GM18508 (cell line): Measurements from ENCODE around the gene LCN2.

Experiments
- ATAC-seq: cut with Tn5 transposase; IDR thresholded peaks from one replicate; pipeline ENCODE4 v1.9.1; 2021; ENCODE audit warnings: moderate number of reproducible peaks; ENCODE audit not compliant: insufficient read depth, unreplicated experiment

The LCN2 gene

DNA sequence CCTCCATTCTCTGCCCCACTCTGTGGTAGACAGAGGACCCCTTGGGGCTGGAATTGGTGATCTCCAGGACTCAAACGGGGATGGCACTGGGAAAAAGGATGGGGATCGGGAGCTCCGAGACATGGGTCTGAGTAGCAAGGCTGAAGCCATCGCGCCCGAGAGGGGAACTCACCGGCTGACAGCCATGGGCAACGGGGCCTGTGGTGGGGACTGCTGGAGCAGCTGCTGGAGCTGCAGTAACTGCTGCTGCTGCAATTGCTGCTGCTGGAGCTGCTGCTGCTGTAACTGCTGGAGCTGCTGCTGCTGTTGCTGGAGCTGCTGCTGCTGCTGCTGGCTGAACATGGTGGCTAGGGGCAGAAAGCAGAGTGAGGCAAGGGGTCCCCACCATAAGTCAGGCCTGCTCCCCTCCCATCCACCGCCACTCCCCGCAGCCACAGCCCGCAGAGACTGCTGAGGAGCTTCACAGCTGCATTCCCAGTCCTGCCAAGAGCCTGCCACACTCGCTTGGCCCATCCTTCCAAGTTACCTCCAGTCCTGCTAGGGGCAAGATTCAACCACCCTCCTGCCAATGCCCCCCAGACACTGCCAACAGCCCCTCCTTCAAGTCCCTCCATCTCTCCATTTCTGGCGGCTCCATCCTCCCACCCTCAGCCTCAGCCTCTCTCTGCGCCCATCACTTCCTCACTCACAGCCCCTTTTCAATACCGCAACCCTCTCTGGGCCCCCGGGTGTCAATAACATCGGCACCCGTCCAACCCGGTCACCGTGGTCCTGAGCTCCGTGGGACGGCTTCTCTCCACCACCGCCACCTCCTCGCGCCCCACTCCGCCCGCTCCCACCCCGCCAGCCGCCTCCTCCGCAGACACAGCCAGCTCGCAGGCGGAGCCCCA lies 41.5 kb downstream of the LCN2 start:
- ATAC-seq: no peak

DNA sequence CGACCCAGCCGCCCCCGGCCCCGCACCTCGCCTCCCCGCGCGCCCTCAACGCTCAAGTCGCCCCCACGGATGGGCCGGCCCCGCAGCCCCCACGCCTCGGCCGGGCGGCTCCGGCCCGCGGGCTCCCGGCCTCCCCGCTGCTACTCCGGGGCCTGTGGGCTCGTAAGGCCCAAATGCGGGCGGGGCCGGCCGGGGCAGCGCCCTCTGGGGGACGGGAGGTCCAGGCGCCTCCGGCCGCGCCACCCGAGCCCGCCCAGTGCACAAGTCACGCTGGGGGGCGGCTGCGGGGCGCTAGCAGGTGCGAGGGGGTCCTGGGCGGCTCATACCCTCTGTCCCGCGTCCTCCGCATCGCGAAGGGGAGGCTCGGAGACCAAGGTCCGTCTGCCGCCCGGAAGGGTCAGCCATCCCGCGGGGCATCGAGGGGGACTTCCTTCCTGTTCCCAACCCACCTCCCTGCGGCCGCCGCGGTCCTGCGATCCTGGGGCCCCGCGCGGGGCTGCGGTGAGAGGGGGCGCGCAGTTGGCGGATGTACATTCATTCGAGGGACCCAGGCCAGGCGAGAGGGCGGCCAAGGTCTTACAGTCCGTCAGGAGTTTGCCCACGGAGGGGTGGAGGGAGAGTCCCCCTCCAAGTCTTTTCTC lies 42.3 kb downstream of the LCN2 start, which contains the start of gene CIZ1:
Gene CIZ1 (minus strand): TSS at position 167 of the 641 bp plus-strand sequence. CDS start 715 bp downstream, outside the sequence.
- no peak for ATAC-seq

DNA sequence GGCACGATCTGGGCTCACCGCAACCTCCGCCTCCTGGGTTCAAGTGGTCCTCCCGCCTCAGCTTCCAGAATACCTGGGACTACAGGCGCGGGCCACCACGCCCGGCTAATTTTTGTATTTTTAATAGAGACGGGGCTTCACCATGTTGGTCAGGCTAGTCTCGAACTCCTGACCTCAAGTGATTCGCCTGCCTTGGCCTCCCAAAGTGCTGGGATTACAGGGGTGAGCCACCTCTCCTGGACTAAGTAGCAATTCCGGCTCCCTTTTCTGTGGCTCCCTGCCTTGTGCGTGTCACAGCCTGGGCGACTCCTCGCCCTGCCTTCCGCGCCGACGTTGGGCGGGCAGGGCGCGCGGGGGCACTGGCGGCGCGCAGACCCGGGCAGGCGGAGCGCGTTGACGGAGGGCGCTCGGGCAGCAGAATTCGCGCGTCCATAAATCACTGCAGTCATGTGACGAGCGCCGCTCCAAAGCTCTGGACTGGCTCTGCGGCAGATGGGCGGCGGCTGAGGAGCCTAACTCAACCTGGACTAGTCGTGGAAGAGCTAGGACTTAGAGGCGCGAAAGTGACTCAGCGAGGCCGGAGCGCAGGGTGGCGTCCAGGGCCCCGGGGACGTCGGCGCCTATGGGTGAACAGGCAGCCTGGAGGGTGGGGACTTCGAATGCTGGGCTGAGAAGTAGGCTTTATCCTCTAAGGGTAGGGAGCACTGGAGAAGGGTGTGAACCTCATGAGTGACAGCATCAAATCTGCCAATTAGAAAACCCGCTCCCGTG lies 43.5 kb downstream of the LCN2 start:
- no peak for ATAC-seq

DNA sequence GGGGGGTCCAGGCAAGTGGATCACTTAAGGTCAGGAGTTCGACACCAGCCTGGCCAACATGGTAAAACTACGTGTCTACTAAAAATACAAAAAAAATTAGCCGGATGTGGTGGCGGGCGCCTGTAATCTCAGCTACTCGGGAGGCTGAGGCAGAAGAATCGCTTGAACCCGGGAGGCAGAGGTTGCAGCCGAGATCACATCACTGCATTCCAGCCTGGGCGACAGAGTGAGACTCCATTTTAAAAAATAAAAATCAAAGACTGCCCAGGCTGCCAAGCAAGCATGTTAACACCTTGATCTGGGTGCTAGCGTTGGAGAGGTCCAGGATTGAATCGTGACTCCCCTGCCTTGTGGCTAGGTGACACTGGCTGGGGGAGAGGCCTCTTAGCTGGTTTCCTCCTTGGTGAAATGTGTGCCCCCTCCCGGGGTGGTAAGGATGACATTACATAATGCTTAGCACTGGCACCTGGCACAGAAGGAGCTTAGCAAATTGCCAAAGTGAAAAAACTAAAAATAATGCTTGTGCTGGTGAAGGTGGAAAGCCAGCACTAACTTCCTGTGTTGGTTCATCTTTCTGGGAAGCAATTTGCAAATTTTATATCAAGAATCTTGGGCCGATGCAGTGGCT lies 44.3 kb downstream of the LCN2 start:
- no peak for ATAC-seq

DNA sequence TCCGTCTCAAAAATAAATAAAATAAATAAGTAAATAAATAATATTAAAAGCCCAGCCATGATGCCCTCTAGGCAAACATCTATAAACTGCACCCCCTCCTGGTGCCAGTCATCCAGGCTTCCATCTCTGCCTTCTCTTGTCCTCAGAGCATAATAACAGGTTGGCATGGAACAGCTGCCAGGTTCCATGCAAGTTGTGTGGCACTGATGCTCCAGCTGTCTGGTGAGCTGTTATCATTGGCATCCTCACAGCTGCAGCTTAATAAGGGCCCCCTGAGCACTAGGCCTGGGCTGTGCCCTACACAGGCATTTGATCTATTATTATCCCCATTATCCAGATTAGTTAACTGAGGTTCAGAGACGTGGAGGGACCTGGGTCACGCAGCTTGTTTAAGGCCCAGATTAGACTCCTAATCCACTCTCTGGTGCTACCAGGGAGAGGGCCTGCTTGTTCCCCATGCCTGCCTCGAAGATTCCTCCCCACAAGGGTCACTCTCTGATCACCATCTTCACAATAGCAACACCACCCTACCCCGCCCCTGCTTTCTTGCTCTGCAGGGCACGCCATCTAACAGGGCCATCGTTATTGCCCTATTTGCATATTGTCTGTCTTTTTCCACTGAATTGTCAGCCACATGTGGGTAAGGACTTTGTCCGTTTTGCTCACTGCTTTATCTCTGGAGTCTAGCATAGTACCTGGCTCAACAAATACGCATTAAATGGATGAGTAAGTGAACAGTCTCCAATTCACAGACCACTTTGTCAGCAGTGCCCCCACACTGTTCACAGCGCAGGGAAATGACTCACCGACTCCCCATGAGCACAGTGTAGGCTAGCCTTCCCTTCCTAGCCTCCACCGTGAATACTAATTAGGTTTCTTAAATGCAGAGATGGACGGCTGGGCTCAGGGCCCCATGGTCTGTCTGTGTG lies 52.5 kb downstream of the LCN2 start:
- ATAC-seq: no peak

DNA sequence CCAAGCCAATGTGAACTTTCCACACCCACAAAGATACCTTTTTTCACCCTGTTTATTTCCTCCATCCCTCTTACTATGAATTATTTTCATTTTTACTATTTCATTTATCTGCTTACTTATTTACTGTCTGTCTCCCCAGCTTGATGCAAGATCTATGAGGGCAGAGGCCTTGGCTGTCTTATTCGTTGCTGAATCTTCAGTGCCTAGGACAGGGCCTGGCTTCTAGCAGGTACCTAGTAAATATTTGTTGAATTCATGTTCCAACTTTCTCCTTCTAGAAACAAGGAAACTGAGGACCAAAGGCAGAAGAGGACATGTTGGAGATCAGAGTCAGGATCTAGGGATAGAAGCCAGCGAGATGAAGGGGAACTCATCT lies 53.4 kb downstream of the LCN2 start:
- ATAC-seq: no peak
